Body of pancreas (tissue), 4 donors: Measurements from ENCODE around the gene SKIC8. TPM values are rescaled to one million over a fixed set of nuclear protein-coding genes. Genes with fewer than 3 reads are reported as not detected.

Experiments used
- ATAC-seq: fragments of 150-250 bp; one replicate; pipeline ENCODE4 v1.9.1; 2016
- DNase-seq, 4 donors: peaks; one replicate each; pipeline ENCODE4 v3.0.0-alpha.2; 2019
- H3K27ac ChIP-seq, 4 donors: fragments of 200-600 bp; sonication (generic); 1 replicate in 3 of 4; 2 replicates in 1 of 4; pipeline versions ENCODE4 v1.5.1 to v1.6.1; 2016 to 2019; ENCODE audit warnings: mild to moderate bottlenecking in 1 of 4, mixed read lengths in 1 of 4, moderate library complexity in 1 of 4
- H3K27me3 ChIP-seq, 2 donors: fragments of 200-600 bp; sonication (generic); one replicate each; pipeline ENCODE4 v1.6.0; 2016; ENCODE audit warnings: mild to moderate bottlenecking in 1 of 2
- H3K36me3 ChIP-seq, 2 donors: fragments of 200-600 bp; sonication (generic); replicated peaks in 1 of 2; 2 replicates each; pipeline ENCODE4 v1.5.1; 2016; ENCODE audit warnings: low read depth in 2 of 2; ENCODE audit not compliant: insufficient read depth in 1 of 2
- H3K4me1 ChIP-seq: fragments of 200-600 bp; sonication (generic); one replicate; pipeline ENCODE4 v1.6.0; 2016
- H3K4me3 ChIP-seq, 2 donors: fragments of 200-600 bp; sonication (generic); 1 replicate in 1 of 2; 2 replicates in 1 of 2; pipeline ENCODE4 v1.5.1; 2016 to 2019
- H3K9me3 ChIP-seq, 3 donors: fragments of 200-600 bp; sonication (generic); 1 replicate in 2 of 3; 2 replicates in 1 of 3; pipeline ENCODE4 v1.5.1; 2016
- POLR2A ChIP-seq, 3 donors: fragments of 450-650 bp; IDR thresholded peaks; one replicate each; pipeline ENCODE4 v1.6.1; 2016; ENCODE audit warnings: antibody characterized with exemption in 3 of 3, mild to moderate bottlenecking in 2 of 3
- WGBS, 2 donors: methylation state at CpG; one replicate each; pipeline ENCODE4 v1.1.5; 2017; 5-methylcytosine and 5-hydroxymethylcytosine counted together
- intact Hi-C: fragments of 100-400 bp; cut with DNase I; formaldehyde crosslinking; loops from one replicate; pipeline ENCODE4 v1.15.1; 2023
- total RNA-seq, 2 donors: library from RNA; depleted of rRNA; stranded (reverse); fragments of >200 nt; gene quantifications; one replicate each; pipeline ENCODE4 v1.1.0, GENCODE V29; 2016
- TF ChIP-seq, protein P1 (sequence below), 7 experiments: fragments of 450-650 bp in 4 of 7; fragments of 200-600 bp in 3 of 7; sonication (generic) in 3 of 7; IDR thresholded peaks; one replicate each; pipeline ENCODE4 v1.5.1; 2016 to 2019; ENCODE audit warnings: antibody characterized with exemption in 7 of 7

The SKIC8 gene
- total RNA-seq, 2 donors from 2014 or later = 30.3 to 31.4 TPM

DNA sequence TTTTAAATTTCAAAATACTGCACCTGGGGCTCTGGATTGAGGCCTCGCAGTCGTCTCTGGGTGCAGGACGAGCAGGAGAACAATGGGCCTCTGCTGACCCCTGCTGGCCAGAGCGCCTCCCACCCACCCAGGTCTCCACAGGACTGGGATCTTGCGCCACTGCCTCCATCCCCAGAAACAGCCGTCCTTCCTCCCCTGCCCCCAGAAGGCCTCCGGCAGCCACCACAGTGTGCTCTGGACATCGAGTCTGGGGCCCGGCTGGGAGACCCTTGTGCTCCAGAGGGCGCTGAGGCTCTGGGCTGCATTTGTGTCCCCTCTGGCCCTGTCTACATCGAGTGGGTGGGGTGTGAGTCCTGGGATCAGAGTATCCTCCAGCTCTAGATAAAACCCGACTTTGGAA is 58.4 kb downstream of the SKIC8 start:
- H3K27me3 ChIP-seq = no peaks in the 10 kb centered on the region
- no peaks in the 10 kb centered on the region for H3K36me3 ChIP-seq
- no peaks in the 10 kb centered on the region for H3K9me3 ChIP-seq
- H3K27ac ChIP-seq = no peak overlapping the region
- no peak for TF ChIP-seq POLR2A (IDR thresholded peaks at IDR 0.05)
- TF ChIP-seq, protein P1, sequence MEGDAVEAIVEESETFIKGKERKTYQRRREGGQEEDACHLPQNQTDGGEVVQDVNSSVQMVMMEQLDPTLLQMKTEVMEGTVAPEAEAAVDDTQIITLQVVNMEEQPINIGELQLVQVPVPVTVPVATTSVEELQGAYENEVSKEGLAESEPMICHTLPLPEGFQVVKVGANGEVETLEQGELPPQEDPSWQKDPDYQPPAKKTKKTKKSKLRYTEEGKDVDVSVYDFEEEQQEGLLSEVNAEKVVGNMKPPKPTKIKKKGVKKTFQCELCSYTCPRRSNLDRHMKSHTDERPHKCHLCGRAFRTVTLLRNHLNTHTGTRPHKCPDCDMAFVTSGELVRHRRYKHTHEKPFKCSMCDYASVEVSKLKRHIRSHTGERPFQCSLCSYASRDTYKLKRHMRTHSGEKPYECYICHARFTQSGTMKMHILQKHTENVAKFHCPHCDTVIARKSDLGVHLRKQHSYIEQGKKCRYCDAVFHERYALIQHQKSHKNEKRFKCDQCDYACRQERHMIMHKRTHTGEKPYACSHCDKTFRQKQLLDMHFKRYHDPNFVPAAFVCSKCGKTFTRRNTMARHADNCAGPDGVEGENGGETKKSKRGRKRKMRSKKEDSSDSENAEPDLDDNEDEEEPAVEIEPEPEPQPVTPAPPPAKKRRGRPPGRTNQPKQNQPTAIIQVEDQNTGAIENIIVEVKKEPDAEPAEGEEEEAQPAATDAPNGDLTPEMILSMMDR (IDR thresholded peaks at IDR 0.05) = peak; percentile 73 to 91 (median 89)
- peaks cover 7% of the 10 kb centered on the region for H3K4me1 ChIP-seq
- 0 to 8% methylated on average over 5 to 12 of the region's 12 CpGs for WGBS, 2 donors
- DNase-seq (peak; percentile 89 to 94 (median 91)), ATAC-seq (peak; percentile 95)
- H3K4me3 ChIP-seq = no peak overlapping the region
- intact Hi-C loops = loop anchor here (5.0 kb wide), 1 partner anchor 64 kb away; no protein-coding TSS in a partner anchor

DNA sequence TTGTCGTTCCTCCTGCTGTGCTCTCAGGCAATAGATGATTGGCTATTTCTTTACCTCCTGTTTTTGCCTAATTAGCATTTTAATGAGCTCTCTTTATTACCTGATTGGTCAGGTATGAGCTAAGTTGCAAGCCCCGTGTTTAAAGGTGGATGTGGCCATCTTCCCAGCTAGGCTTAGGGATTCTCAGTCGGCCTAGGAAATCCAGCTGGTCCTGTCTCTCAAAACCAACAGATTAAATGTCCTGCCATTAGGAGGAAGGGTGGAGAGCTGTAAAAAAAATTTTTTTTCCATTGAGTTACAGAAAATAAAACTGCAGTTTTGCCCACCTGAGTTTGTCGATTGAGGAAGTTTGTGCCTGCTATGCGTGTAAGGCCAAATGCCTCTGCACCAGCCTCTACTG is 59.6 kb downstream of the SKIC8 start:
- intact Hi-C loops = loop anchor here (5.0 kb wide), 1 partner anchor 63 kb away; no protein-coding TSS in a partner anchor
- Histone ChIP-seq H3K27me3 (no peaks in the 10 kb centered on the region), H3K4me3 (no peak overlapping the region), H3K4me1 (peaks cover 7% of the 10 kb centered on the region), H3K9me3 (no peaks in the 10 kb centered on the region), H3K27ac (no peak overlapping the region), H3K36me3 (no peaks in the 10 kb centered on the region)
- ATAC-seq (no peak), DNase-seq (no peak)
- TF ChIP-seq POLR2A (IDR thresholded peaks at IDR 0.05) = no peak
- TF ChIP-seq, protein P1 (IDR thresholded peaks at IDR 0.05) = no peak
- 84 to 87% methylated on average over 5 of the region's 5 CpGs for WGBS, 2 donors

DNA sequence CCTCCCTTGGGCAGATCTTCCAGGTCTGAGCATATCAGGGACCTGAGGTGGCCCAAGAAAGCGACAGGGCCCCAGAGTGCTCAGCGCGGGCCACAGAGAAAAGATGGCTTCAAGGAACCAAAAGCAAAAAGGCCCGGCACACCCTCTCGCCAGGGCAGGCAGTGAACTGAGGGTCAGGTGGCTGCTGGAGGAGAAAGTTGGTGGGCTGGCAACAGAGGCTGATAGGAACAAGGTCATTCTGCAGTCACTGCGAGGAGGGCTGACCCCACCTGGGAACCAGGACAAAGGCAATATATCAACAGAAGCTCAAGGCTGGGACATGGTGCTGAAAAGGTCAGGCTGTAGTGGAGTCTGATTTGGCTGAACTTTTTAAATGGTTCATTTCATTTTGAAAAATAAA is 62.3 kb downstream of the SKIC8 start:
- DNase-seq (no peak), ATAC-seq (no peak)
- H3K27me3 ChIP-seq = no peaks in the 10 kb centered on the region
- TF ChIP-seq, protein P1 (IDR thresholded peaks at IDR 0.05) = no peak
- no peak for TF ChIP-seq POLR2A (IDR thresholded peaks at IDR 0.05)
- H3K36me3 ChIP-seq = no peaks in the 10 kb centered on the region
- H3K4me3 ChIP-seq = no peak overlapping the region
- no peaks in the 10 kb centered on the region for H3K4me1 ChIP-seq
- intact Hi-C loops = no loop called here
- H3K9me3 ChIP-seq = no peaks in the 10 kb centered on the region
- 73 to 78% methylated on average over 6 of the region's 6 CpGs for WGBS, 2 donors
- no peak overlapping the region for H3K27ac ChIP-seq

DNA sequence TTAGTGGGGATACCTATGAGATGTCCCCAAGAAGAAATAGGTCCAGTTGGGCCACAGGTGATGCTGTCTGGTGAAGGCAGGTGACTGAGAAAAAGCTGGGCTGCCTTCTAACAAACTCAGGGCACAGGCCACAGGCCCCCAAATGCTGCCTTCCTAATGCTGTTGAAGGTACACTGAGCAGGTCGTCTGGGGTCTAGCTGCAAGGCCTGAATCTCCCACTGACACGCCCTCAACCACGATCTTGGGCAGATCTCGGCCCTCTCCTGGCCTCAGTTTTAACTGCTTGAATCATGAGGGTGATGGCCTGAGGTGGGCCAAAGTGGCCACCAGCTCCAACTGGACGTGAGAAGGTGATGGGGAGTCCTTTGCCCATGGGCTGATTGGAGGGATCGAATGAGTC is 62.9 kb downstream of the SKIC8 start:
- TF ChIP-seq, protein P1 (IDR thresholded peaks at IDR 0.05) = no peak
- TF ChIP-seq POLR2A (IDR thresholded peaks at IDR 0.05) = no peak
- DNase-seq = no peak
- no peak for ATAC-seq
- no peaks in the 10 kb centered on the region for H3K36me3 ChIP-seq
- no peak overlapping the region for H3K27ac ChIP-seq
- no peaks in the 10 kb centered on the region for H3K4me1 ChIP-seq
- intact Hi-C loops = no loop called here
- H3K4me3 ChIP-seq = no peak overlapping the region
- 89 to 93% methylated on average over 6 of the region's 6 CpGs for WGBS, 2 donors
- H3K27me3 ChIP-seq = no peaks in the 10 kb centered on the region
- no peaks in the 10 kb centered on the region for H3K9me3 ChIP-seq

DNA sequence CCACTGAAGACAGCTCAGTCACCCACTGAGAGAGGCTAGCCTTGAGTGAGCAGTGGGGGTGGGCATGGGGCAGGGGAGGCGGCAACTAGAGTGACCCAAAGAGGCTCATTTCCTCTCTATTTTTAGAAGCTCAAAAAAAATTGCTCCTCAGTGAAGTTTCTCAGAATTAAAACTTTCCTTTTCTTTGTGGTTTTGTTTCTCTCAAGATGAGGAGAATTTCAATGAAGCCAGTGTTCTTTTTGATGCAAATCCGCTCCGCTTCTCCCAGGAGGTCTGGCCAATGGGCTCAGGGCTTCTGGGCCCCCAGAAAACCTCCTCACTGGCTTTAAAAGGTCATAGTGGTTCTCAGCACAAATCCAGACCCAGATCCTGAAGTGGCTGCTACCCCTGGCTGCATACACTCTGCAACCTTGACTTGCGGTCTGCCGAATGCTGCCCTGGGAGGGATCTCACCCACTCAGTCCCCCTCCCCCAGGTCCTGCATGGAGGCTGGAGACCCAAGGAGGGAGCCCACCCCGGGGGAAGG is 64.8 kb downstream of the SKIC8 start, which contains the start of gene ACSBG1:
Gene ACSBG1, minus strand, starts transcription at position 51 of the 526 bp plus-strand sequence. CDS start 64 bp downstream, outside the sequence.
- 68 to 74% methylated on average over 4 to 6 of the region's 6 CpGs for WGBS, 2 donors
- intact Hi-C loops = no loop called here
- Histone ChIP-seq H3K36me3 (no peaks in the 10 kb centered on the region), H3K27me3 (no peaks in the 10 kb centered on the region), H3K4me1 (no peaks in the 10 kb centered on the region), H3K9me3 (no peaks in the 10 kb centered on the region), H3K4me3 (no peak within 1 kb of the TSS), H3K27ac (no peak within 1 kb of the TSS)
- DNase-seq (no peak), ATAC-seq (no peak)
- TF ChIP-seq, protein P1 (IDR thresholded peaks at IDR 0.05) = no peak
